GM21528 (cell line): ENCODE data around the gene TAF15.
A peak's percentile ranks its signal among the peaks of the same experiment; 100 is the strongest.

ENCODE experiments used
- ATAC-seq: cut with Tn5 transposase; IDR thresholded peaks from one replicate; pipeline ENCODE4 v1.9.1; 2021; ENCODE audit warnings: mild to moderate bottlenecking, moderate library complexity; ENCODE audit not compliant: unreplicated experiment, low FRiP score

TAF15 gene

GRCh38 chr17:35808962-35809854 lies at the start of gene TAF15:
TAF15 (plus strand) TSS chr17:35809484; CDS start chr17:35809570, 86 bp downstream.
- peak; percentile 90 for ATAC-seq

- ATAC-seq = no peak
These were observed 48.7 kb upstream of the TAF15 start, which contains the start of gene C17orf50 for GRCh38 chr17:35760587-35760986. C17orf50 (plus strand) TSS chr17:35760887; CDS start chr17:35760942, 55 bp downstream.

- no peak for ATAC-seq
These were observed 47.7 kb upstream of the TAF15 start for GRCh38 chr17:35761601-35762000.

- no peak for ATAC-seq
These were observed 45.5 kb upstream of the TAF15 start for GRCh38 chr17:35763767-35764122.

- peak; percentile 79 for ATAC-seq
These were observed 44.9 kb upstream of the TAF15 start for GRCh38 chr17:35764123-35764991.

GRCh38 chr17:35765086-35765710 lies 44.1 kb upstream of the TAF15 start:
- ATAC-seq = no peak

GRCh38 chr17:35765756-35766488 lies 43.4 kb upstream of the TAF15 start:
- ATAC-seq = no peak

- ATAC-seq = no peak
These were observed 42.8 kb upstream of the TAF15 start for GRCh38 chr17:35766489-35766877.

- ATAC-seq = no peak
These were observed 42.3 kb upstream of the TAF15 start for GRCh38 chr17:35766903-35767510.

GRCh38 chr17:35768797-35769196 lies 40.5 kb upstream of the TAF15 start:
- ATAC-seq = no peak

- no peak for ATAC-seq
These were observed 39.3 kb upstream of the TAF15 start for GRCh38 chr17:35769895-35770486.

- ATAC-seq = no peak
These were observed 36.2 kb upstream of the TAF15 start for GRCh38 chr17:35773129-35773528.

GRCh38 chr17:35773679-35774425 lies 35.4 kb upstream of the TAF15 start:
- ATAC-seq = no peak

GRCh38 chr17:35774499-35774898 lies 34.8 kb upstream of the TAF15 start:
- no peak for ATAC-seq

- no peak for ATAC-seq
These were observed 34.2 kb upstream of the TAF15 start for GRCh38 chr17:35775039-35775438.

GRCh38 chr17:35775583-35775982 lies 33.7 kb upstream of the TAF15 start:
- no peak for ATAC-seq

GRCh38 chr17:35778641-35779196 lies 30.6 kb upstream of the TAF15 start:
- no peak for ATAC-seq

- no peak for ATAC-seq
These were observed 28.3 kb upstream of the TAF15 start for GRCh38 chr17:35780950-35781349.
